PC-3 (cell line): ENCODE results near the gene TGM3. TPM values are rescaled to one million over a fixed set of nuclear protein-coding genes. Genes with fewer than 3 reads are reported as not detected.

Experiments used
- ATAC-seq: fragments of 200-7000 bp; cut with Tn5 transposase; 2 replicates; pipeline ENCODE4 v1.9.1; 2020; ENCODE audit warnings: mild to moderate bottlenecking, moderate library complexity
- BruUV-seq: library from RNA; stranded (reverse); fragments of 400-500 nt; replicated peaks from 2 replicates; lab custom pipeline; 2021; lab: Mats Ljungman, UMichigan
- CTCF ChIA-PET: fragments of 300-600 bp; sonication (Branson Sonifier 250); formaldehyde crosslinking; loops from one replicate; lab custom pipeline; 2022; ENCODE audit warnings: antibody characterized with exemption; lab: Charles Lee
- POLR2A ChIA-PET: fragments of 300-600 bp; sonication (Branson Sonifier 250); formaldehyde crosslinking; loops from one replicate; lab custom pipeline; 2022; ENCODE audit warnings: antibody characterized with exemption; ENCODE audit not compliant: unreplicated experiment; lab: Charles Lee
- DNase-seq: peaks from one replicate; pipeline ENCODE4 v3.0.0-alpha.2; 2015
- H2AFZ ChIP-seq: fragments of 300-600 bp; sonication (generic); 2 replicates; pipeline ENCODE4 v1.6.0; 2016; ENCODE audit warnings: antibody characterized with exemption, low read length
- H3F3A ChIP-seq: fragments of 300-600 bp; sonication (generic); one replicate; pipeline ENCODE4 v1.6.0; 2017; ENCODE audit warnings: antibody characterized with exemption, low read length, control low read depth, mild to moderate bottlenecking; ENCODE audit not compliant: unreplicated experiment
- H3K27ac ChIP-seq: fragments of 300-600 bp; sonication (generic); 2 replicates; pipeline ENCODE4 v1.5.1; 2016; ENCODE audit warnings: mild to moderate bottlenecking, low read length
- H3K27me3 ChIP-seq: fragments of 300-600 bp; sonication (generic); 2 replicates; pipeline ENCODE4 v1.6.1; 2016; ENCODE audit warnings: low read length, mixed read lengths
- H3K36me3 ChIP-seq: fragments of 300-600 bp; sonication (generic); 2 replicates; pipeline ENCODE4 v1.6.1; 2016; ENCODE audit warnings: low read depth, mixed run types, low read length, mixed read lengths
- H3K4me1 ChIP-seq: fragments of 300-600 bp; sonication (generic); 2 replicates; pipeline ENCODE4 v1.5.1; 2016; ENCODE audit warnings: low read length; ENCODE audit not compliant: insufficient read depth
- H3K4me2 ChIP-seq: fragments of 300-600 bp; sonication (generic); 2 replicates; pipeline ENCODE4 v1.6.0; 2016; ENCODE audit warnings: low read length
- H3K4me3 ChIP-seq: fragments of 300-600 bp; sonication (generic); 2 replicates; pipeline ENCODE4 v1.5.1; 2016; ENCODE audit warnings: mild to moderate bottlenecking, low read length, mixed read lengths
- H3K79me2 ChIP-seq: fragments of 300-600 bp; sonication (generic); 2 replicates; pipeline ENCODE4 v1.6.1; 2017; ENCODE audit warnings: low read length, mixed read lengths
- H3K9ac ChIP-seq: fragments of 300-600 bp; sonication (generic); 2 replicates; pipeline ENCODE4 v1.6.0; 2016; ENCODE audit warnings: mild to moderate bottlenecking, low read length
- H3K9me2 ChIP-seq: fragments of 300-600 bp; sonication (generic); replicated peaks from 2 replicates; pipeline ENCODE4 v1.6.1; 2016; ENCODE audit warnings: mixed run types, low read length, mixed read lengths
- H3K9me3 ChIP-seq: fragments of 300-600 bp; sonication (generic); 2 replicates; pipeline ENCODE4 v1.6.1; 2016; ENCODE audit warnings: low read length, mixed read lengths
- H4K20me1 ChIP-seq: fragments of 300-600 bp; sonication (generic); 2 replicates; pipeline ENCODE4 v1.6.1; 2016; ENCODE audit warnings: low read length, mixed read lengths
- EZH2 ChIP-seq: fragments of 300-600 bp; sonication (generic); IDR thresholded peaks from one replicate; pipeline ENCODE4 v1.6.1; 2017; ENCODE audit warnings: antibody characterized with exemption, mild to moderate bottlenecking, low read length; ENCODE audit not compliant: unreplicated experiment
- EZH2phosphoT487 ChIP-seq: fragments of 300-600 bp; sonication (generic); IDR thresholded peaks from 2 replicates; pipeline ENCODE4 v1.6.1; 2018; ENCODE audit warnings: mild to moderate bottlenecking, antibody characterized with exemption, low read length, borderline replicate concordance
- intact Hi-C: fragments of 100-400 bp; cut with micrococcal nuclease; formaldehyde crosslinking; loops from 2 replicates; pipeline ENCODE4 v1.9.0; 2023
- total RNA-seq: library from RNA; depleted of rRNA; stranded (reverse); fragments of >200 nt; gene quantifications from 2 replicates; pipeline ENCODE4 v1.2.3, GENCODE V29; 2014
- TF ChIP-seq, protein P1 (sequence below): fragments of 300-600 bp; sonication (generic); conservative IDR thresholded peaks from 2 replicates; pipeline ENCODE4 v1.5.1; 2017; ENCODE audit warnings: antibody characterized with exemption, low read depth, mild to moderate bottlenecking, low read length

TGM3 gene
- total RNA-seq, 1 experiment from 2014 or later, result not detected

DNA sequence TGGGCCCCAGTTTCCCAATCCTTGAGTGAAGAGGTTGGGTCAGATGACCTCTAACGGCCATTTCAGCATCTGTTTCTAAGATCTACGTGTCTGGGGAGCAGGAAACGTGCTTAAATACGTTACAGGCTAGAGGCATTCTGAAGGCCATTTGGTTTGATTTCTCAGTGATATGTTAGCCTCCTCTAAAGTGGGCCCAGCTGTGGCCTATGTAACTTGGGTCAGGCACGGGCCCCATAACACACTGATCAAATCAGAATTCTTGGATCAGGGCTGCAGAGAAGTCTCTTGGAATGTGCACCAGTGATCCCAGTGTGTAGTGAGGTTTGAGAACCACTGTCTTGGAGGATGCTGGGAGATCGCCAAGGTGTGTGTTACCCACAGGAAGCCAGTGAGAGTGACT, 36.1 kb upstream of the TGM3 start:
- Histone ChIP-seq H3K9me3 (no peaks in the 10 kb centered on the region), H3K36me3 (no peaks in the 10 kb centered on the region), H3K4me1 (0 out of 2 replicates have a peak, but pooled peaks cover 4% of the 10 kb centered on the region), H3K4me3 (no peak overlapping the region), H3K79me2 (no peaks in the 10 kb centered on the region), H3K27ac (no peak overlapping the region), H2AFZ (no peak overlapping the region), H3K27me3 (peaks cover 6% of the 10 kb centered on the region; the same call in 1 of the 2 replicates), H4K20me1 (no peaks in the 10 kb centered on the region), H3K9me2 (no peaks in the 10 kb centered on the region), H3K4me2 (no peak overlapping the region), H3K9ac (no peak overlapping the region), H3F3A (no peaks in the 10 kb centered on the region)
- intact Hi-C loops, result no loop called here
- CTCF ChIA-PET, result no interaction called here
- DNase-seq (no peak), ATAC-seq (no peak)
- TF ChIP-seq EZH2phosphoT487 (no peak), EZH2 (no peak)
- TF ChIP-seq, protein P1, sequence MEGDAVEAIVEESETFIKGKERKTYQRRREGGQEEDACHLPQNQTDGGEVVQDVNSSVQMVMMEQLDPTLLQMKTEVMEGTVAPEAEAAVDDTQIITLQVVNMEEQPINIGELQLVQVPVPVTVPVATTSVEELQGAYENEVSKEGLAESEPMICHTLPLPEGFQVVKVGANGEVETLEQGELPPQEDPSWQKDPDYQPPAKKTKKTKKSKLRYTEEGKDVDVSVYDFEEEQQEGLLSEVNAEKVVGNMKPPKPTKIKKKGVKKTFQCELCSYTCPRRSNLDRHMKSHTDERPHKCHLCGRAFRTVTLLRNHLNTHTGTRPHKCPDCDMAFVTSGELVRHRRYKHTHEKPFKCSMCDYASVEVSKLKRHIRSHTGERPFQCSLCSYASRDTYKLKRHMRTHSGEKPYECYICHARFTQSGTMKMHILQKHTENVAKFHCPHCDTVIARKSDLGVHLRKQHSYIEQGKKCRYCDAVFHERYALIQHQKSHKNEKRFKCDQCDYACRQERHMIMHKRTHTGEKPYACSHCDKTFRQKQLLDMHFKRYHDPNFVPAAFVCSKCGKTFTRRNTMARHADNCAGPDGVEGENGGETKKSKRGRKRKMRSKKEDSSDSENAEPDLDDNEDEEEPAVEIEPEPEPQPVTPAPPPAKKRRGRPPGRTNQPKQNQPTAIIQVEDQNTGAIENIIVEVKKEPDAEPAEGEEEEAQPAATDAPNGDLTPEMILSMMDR, result no peak
- no TSS peak for BruUV-seq
- POLR2A ChIA-PET, result no interaction called here

DNA sequence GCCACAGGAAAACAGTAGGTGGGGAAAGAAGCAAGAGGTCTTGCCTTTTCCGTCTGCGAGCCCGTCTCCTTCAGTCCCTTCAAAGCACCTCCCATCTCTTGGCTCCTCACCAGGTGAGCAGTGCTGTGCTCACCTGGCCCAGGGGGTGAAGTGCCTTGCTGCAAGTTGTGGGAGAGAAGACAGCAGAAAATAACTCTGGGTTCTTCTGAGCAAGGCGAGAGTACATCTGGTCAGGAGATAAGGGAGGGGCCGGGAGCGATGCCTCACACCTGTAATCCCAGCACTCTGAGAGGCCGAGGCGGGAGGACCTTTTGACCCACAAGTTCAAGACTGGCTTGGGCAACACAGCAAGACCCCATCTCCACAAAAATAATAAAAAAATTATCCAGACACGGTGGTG, 35.6 kb upstream of the TGM3 start:
- no TSS peak for BruUV-seq
- ATAC-seq, result no peak

DNA sequence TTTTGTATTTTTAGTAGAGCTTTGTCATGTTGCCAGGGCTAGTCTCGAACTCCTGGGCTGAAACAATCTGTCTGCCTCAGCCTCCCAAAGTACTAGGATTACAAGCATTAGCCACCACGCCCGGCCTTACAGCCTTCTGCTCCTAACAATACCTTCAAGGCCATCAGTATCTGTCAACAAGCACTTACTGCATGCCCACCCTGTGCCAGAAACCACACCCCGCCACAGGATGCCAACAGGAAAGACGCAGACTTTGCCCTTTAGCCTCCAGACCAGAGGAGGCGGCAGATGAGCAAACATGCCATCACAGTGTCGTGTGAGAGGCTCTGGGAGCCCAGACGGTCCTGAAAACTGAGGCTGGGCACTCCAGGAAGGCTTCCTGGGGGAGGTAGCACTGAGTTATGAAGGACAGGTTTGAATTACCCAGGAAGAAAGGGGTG, 34.7 kb upstream of the TGM3 start:
- no TSS peak for BruUV-seq
- no peaks in the 10 kb centered on the region for H3K9me2 ChIP-seq
- POLR2A ChIA-PET, result no interaction called here
- DNase-seq, result peak; percentile 69
- H3K9me3 ChIP-seq, result no peaks in the 10 kb centered on the region
- no peak overlapping the region for H3K4me2 ChIP-seq
- H3K79me2 ChIP-seq, result no peaks in the 10 kb centered on the region
- no peaks in the 10 kb centered on the region for H3F3A ChIP-seq
- peak; percentile 24; the same call in 1 of the 2 replicates for ATAC-seq
- no peak for TF ChIP-seq EZH2
- TF ChIP-seq EZH2phosphoT487, result no peak
- TF ChIP-seq, protein P1, result no peak; the same call in 1 of the 2 replicates
- no peaks in the 10 kb centered on the region for H3K36me3 ChIP-seq
- no peak overlapping the region for H3K27ac ChIP-seq
- H2AFZ ChIP-seq, result no peak overlapping the region
- H4K20me1 ChIP-seq, result no peaks in the 10 kb centered on the region
- H3K9ac ChIP-seq, result no peak overlapping the region
- peaks cover 6% of the 10 kb centered on the region; the same call in 1 of the 2 replicates for H3K27me3 ChIP-seq
- H3K4me3 ChIP-seq, result no peak overlapping the region
- H3K4me1 ChIP-seq, result 0 out of 2 replicates have a peak, but pooled peaks cover 4% of the 10 kb centered on the region
- CTCF ChIA-PET, result no interaction called here
- intact Hi-C loops, result no loop called here

More for the DNA sequence above, 35.6 kb upstream of the TGM3 start:
- H4K20me1 ChIP-seq, result no peaks in the 10 kb centered on the region
- no peak for TF ChIP-seq EZH2phosphoT487
- TF ChIP-seq, protein P1, result no peak
- TF ChIP-seq EZH2, result no peak
- no peak overlapping the region for H3K4me2 ChIP-seq
- no peak overlapping the region for H3K27ac ChIP-seq
- H3K79me2 ChIP-seq, result no peaks in the 10 kb centered on the region
- H2AFZ ChIP-seq, result no peak overlapping the region
- no peak overlapping the region for H3K9ac ChIP-seq
- ChIA-PET POLR2A (no interaction called here), CTCF (no interaction called here)
- H3K9me2 ChIP-seq, result no peaks in the 10 kb centered on the region
- DNase-seq, result no peak
- H3K4me1 ChIP-seq, result 0 out of 2 replicates have a peak, but pooled peaks cover 4% of the 10 kb centered on the region
- intact Hi-C loops, result no loop called here
- H3K9me3 ChIP-seq, result no peaks in the 10 kb centered on the region
- H3K27me3 ChIP-seq, result peaks cover 6% of the 10 kb centered on the region; the same call in 1 of the 2 replicates
- no peaks in the 10 kb centered on the region for H3K36me3 ChIP-seq
- H3K4me3 ChIP-seq, result no peak overlapping the region
- H3F3A ChIP-seq, result no peaks in the 10 kb centered on the region
